HepG2 (cell line): Measurements from ENCODE around the gene RING1. TPM values are rescaled to one million over a fixed set of nuclear protein-coding genes. Genes with fewer than 3 reads are reported as not detected.

Experiments
- DNMT1 ChIP-seq: sonication (generic); formaldehyde crosslinking; IDR thresholded peaks from 2 replicates; pipeline ENCODE4 v1.5.1; 2020; ENCODE audit warnings: mild to moderate bottlenecking, missing genetic modification reagents
- NCOA2 ChIP-seq: sonication (generic); formaldehyde crosslinking; IDR thresholded peaks from 2 replicates; pipeline ENCODE4 v1.8.0; 2022; ENCODE audit warnings: inconsistent platforms
- NR2F2 ChIP-seq: IDR thresholded peaks from 2 replicates; pipeline ENCODE4 v1.6.1; 2012; ENCODE audit warnings: low read depth, inconsistent platforms, borderline replicate concordance
- SAFB2 ChIP-seq: sonication (generic); formaldehyde crosslinking; IDR thresholded peaks from 2 replicates; pipeline ENCODE4 v1.5.1; 2020; ENCODE audit warnings: missing genetic modification reagents, low read depth, mild to moderate bottlenecking, borderline replicate concordance
- SMAD3 ChIP-seq: sonication (generic); formaldehyde crosslinking; IDR thresholded peaks from 2 replicates; pipeline ENCODE4 v1.4.0; 2020; ENCODE audit warnings: missing genetic modification reagents
- TEAD3 ChIP-seq: optimal IDR thresholded peaks from 2 replicates; pipeline ENCODE3; 2016; ENCODE audit warnings: borderline replicate concordance
- THAP8 ChIP-seq: sonication (generic); formaldehyde crosslinking; IDR thresholded peaks from 2 replicates; pipeline ENCODE4 v1.5.1; 2020; ENCODE audit warnings: missing genetic modification reagents, mild to moderate bottlenecking, borderline replicate concordance
- TOPORS ChIP-seq: sonication (generic); formaldehyde crosslinking; IDR thresholded peaks from 2 replicates; pipeline ENCODE4 v1.8.0; 2023; ENCODE audit warnings: mild to moderate bottlenecking, missing genetic modification reagents
- ZBED4 ChIP-seq: sonication (generic); formaldehyde crosslinking; IDR thresholded peaks from 2 replicates; pipeline ENCODE4 v1.4.0; 2020; ENCODE audit warnings: missing genetic modification reagents, borderline replicate concordance
- ZMYM3 ChIP-seq: sonication (generic); formaldehyde crosslinking; IDR thresholded peaks from 2 replicates; pipeline ENCODE4 v1.5.1; 2020; ENCODE audit warnings: mild to moderate bottlenecking, missing genetic modification reagents
- ZNF350 ChIP-seq: sonication (generic); formaldehyde crosslinking; IDR thresholded peaks from 2 replicates; pipeline ENCODE4 v1.4.0; 2020; ENCODE audit warnings: mild to moderate bottlenecking, low read depth, missing genetic modification reagents, borderline replicate concordance
- ZNF496 ChIP-seq: sonication (generic); formaldehyde crosslinking; IDR thresholded peaks from 2 replicates; pipeline ENCODE4 v1.8.1; 2023; ENCODE audit warnings: mild to moderate bottlenecking, moderate library complexity, missing genetic modification reagents; ENCODE audit not compliant: insufficient replicate concordance
- ZNF570 ChIP-seq: sonication (generic); formaldehyde crosslinking; IDR thresholded peaks from 2 replicates; pipeline ENCODE4 v1.4.0; 2020; ENCODE audit warnings: mild to moderate bottlenecking, missing genetic modification reagents, borderline replicate concordance
- ZNF660 ChIP-seq: sonication (generic); formaldehyde crosslinking; IDR thresholded peaks from 2 replicates; pipeline ENCODE4 v1.5.1; 2020; ENCODE audit warnings: mild to moderate bottlenecking, low read depth, missing genetic modification reagents, borderline replicate concordance
- ZNF7 ChIP-seq: IDR thresholded peaks from 2 replicates; pipeline ENCODE4 v1.6.1; 2016; ENCODE audit warnings: missing biosample characterization, missing genetic modification reagents
- ZNF747 ChIP-seq: sonication (generic); formaldehyde crosslinking; IDR thresholded peaks from 2 replicates; pipeline ENCODE4 v1.8.1; 2023; ENCODE audit warnings: missing genetic modification reagents, mild to moderate bottlenecking, borderline replicate concordance
- polyA plus RNA-seq, 8 experiments: library from polyadenylated mRNA; depleted of rRNA in 3 of 8; stranded (reverse) in 7 of 8; unstranded in 1 of 8; fragments of >200 nt; fragmentation: Illumina TruSeq in 4 of 8; extraction: Trizol in 4 of 8; gene quantifications; 2 replicates each; pipeline versions ENCODE4 v1.2.1 to v1.2.3, GENCODE V29; 2011 to 2016; ENCODE audit warnings: low read depth in 4 of 8, missing spikeins in 1 of 8, mixed read lengths in 1 of 8; ENCODE audit not compliant: insufficient read depth in 1 of 8
- total RNA-seq, 5 experiments: library from RNA; depleted of rRNA; stranded (reverse); fragments of >200 nt; fragmentation: Illumina TruSeq; extraction: Trizol; gene quantifications; 2 replicates each; pipeline ENCODE4 v1.2.3, GENCODE V29; 2016; ENCODE audit warnings: low read depth in 1 of 5
- TF ChIP-seq, protein P1 (sequence below), 2 experiments: IDR thresholded peaks; 2 replicates each; pipeline ENCODE4 v1.6.1; 2011 to 2012; ENCODE audit warnings: low read length in 2 of 2, borderline replicate concordance in 1 of 2, low read depth in 1 of 2, mild to moderate bottlenecking in 1 of 2, moderate library complexity in 1 of 2
- TF ChIP-seq, protein P2 (sequence below): sonication (generic); formaldehyde crosslinking; conservative IDR thresholded peaks from 2 replicates; pipeline ENCODE4 v1.8.0; 2022; ENCODE audit warnings: low read depth, missing genetic modification reagents

RING1 gene
- total and polyA plus RNA-seq, 2 of the 13 experiments (the other 11 are each of a cell fraction or from before 2014, with no cell fraction given): 23.9 to 33.6 TPM

DNA sequence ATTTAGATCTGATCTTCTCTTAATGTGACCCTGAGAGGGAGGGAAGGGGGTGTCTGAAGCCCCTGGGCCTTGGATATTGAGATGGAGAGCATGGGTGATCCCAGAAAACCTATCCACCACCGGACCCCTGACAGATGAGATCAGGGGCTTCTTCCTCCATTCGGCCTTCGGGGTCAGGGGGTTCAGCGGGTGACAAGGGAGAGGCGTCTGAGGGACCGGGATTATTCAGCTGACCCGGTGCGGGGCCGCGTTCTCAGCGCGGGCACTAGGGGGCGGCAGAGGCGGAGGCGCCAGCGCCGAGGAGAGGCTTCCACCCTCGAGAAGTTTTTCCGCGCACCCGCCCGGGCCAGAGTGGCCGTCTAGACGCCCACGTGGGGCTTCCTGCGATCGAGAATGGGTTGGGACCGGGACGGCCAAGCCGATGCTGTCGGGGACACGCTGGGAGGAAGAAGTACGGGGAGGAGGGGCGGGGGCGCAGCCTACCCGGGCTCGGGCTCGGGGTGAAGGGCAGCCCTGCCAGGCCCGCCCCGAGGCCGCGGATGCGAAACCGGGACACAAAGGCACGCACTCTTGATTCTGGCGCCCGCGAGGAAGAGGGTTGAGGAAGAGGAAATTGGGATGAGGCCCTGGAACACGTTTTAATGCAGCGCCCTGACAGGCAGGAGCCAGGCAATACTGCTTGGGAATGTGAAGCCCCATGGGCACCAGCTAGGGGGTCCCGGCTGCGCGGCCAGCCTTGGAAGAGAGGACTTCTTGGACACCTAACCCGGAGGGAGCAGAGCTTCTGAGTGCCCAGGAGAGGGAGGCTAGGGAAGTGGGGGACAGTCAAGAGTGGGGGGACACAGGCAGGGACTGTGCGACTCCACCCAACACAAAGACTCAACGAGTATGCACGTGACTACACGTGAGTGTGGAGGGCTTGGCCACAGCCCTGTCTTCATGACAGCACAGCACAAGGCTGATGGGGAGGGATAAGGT, 46.7 kb upstream of the RING1 start (continued):
- TF ChIP-seq DNMT1 (CRISPR knock-in tag) (no peak), ZNF350 (CRISPR knock-in tag) (peak; percentile 42; the same call in 1 of the 2 replicates), THAP8 (CRISPR knock-in tag) (no peak), ZBED4 (CRISPR knock-in tag) (no peak), TEAD3 (CRISPR knock-in tag) (no peak), ZNF7 (CRISPR knock-in tag) (no peak), NCOA2 (CRISPR knock-in tag) (no peak), ZNF660 (CRISPR knock-in tag) (no peak), ZMYM3 (CRISPR knock-in tag) (peak; percentile 40; the same call in 1 of the 2 replicates), ZNF570 (no peak), SAFB2 (no peak; the same call in 1 of the 2 replicates), NR2F2 (no peak), SMAD3 (no peak), ZNF747 (CRISPR knock-in tag) (no peak), ZNF496 (no peak), TOPORS (CRISPR knock-in tag) (no peak)
- TF ChIP-seq, protein P1, sequence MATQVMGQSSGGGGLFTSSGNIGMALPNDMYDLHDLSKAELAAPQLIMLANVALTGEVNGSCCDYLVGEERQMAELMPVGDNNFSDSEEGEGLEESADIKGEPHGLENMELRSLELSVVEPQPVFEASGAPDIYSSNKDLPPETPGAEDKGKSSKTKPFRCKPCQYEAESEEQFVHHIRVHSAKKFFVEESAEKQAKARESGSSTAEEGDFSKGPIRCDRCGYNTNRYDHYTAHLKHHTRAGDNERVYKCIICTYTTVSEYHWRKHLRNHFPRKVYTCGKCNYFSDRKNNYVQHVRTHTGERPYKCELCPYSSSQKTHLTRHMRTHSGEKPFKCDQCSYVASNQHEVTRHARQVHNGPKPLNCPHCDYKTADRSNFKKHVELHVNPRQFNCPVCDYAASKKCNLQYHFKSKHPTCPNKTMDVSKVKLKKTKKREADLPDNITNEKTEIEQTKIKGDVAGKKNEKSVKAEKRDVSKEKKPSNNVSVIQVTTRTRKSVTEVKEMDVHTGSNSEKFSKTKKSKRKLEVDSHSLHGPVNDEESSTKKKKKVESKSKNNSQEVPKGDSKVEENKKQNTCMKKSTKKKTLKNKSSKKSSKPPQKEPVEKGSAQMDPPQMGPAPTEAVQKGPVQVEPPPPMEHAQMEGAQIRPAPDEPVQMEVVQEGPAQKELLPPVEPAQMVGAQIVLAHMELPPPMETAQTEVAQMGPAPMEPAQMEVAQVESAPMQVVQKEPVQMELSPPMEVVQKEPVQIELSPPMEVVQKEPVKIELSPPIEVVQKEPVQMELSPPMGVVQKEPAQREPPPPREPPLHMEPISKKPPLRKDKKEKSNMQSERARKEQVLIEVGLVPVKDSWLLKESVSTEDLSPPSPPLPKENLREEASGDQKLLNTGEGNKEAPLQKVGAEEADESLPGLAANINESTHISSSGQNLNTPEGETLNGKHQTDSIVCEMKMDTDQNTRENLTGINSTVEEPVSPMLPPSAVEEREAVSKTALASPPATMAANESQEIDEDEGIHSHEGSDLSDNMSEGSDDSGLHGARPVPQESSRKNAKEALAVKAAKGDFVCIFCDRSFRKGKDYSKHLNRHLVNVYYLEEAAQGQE (IDR thresholded peaks at IDR 0.05; ENCODE audit: borderline replicate concordance in 1 of 2, low read depth in 1 of 2, low read length in 2 of 2): no peak
- TF ChIP-seq, protein P2, sequence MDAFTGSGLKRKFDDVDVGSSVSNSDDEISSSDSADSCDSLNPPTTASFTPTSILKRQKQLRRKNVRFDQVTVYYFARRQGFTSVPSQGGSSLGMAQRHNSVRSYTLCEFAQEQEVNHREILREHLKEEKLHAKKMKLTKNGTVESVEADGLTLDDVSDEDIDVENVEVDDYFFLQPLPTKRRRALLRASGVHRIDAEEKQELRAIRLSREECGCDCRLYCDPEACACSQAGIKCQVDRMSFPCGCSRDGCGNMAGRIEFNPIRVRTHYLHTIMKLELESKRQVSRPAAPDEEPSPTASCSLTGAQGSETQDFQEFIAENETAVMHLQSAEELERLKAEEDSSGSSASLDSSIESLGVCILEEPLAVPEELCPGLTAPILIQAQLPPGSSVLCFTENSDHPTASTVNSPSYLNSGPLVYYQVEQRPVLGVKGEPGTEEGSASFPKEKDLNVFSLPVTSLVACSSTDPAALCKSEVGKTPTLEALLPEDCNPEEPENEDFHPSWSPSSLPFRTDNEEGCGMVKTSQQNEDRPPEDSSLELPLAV (CRISPR knock-in tag): no peak
